ENCODE results near the gene GPR31.
"Not testable (repeated sequence)": the region's sequence is repeated elsewhere in the genome, so short reads cannot be mapped to it uniquely, and the experiment has no call there.

GRCh38 chr6:167168296-167168695 lies 10.5 kb upstream of the GPR31 start:
- not testable (repeated sequence) for TF ChIP-seq CTCF (conservative IDR thresholded peaks at IDR 0.05 in 1 of 2, IDR thresholded peaks at IDR 0.05 in 1 of 2; ENCODE audit: low read depth in 1 of 2, low read length in 2 of 2); EZH2 (IDR thresholded peaks at IDR 0.05; ENCODE audit: low read length, missing control alignments)

All from fibroblast of lung (primary cell).